ENCODE measurements around the gene VCX.
"Not testable (repeated sequence)": the region's sequence is repeated elsewhere in the genome, so short reads cannot be mapped to it uniquely, and the experiment has no call there.

Gene VCX

GRCh38 chrX:7842871-7843270 lies at the start of gene VCX:
VCX (plus strand) TSS chrX:7843171; CDS start chrX:7843204, 33 bp downstream.
- DNase-seq (ENCODE audit: low read depth): not testable (repeated sequence)

GRCh38 chrX:7798327-7798726 lies 44.6 kb upstream of the VCX start:
- DNase-seq (ENCODE audit: low read depth): no peak

GRCh38 chrX:7801711-7802110 lies 41.3 kb upstream of the VCX start:
- no peak for DNase-seq (ENCODE audit: low read depth)

- DNase-seq (ENCODE audit: low read depth): no peak
These were observed 27.7 kb upstream of the VCX start for GRCh38 chrX:7815166-7815805.

- no peak for DNase-seq (ENCODE audit: low read depth)
These were observed 14.4 kb upstream of the VCX start for GRCh38 chrX:7828594-7828993.

- no peak for DNase-seq (ENCODE audit: low read depth)
These were observed 1.7 kb upstream of the VCX start for GRCh38 chrX:7841084-7841805.

- DNase-seq (ENCODE audit: low read depth): no peak
These were observed 9.2 kb downstream of the VCX start for GRCh38 chrX:7852166-7852565.

GRCh38 chrX:7872042-7872441 lies 29.1 kb downstream of the VCX start:
- no peak for DNase-seq (ENCODE audit: low read depth)

GRCh38 chrX:7876957-7877356 lies 34.0 kb downstream of the VCX start:
- DNase-seq (ENCODE audit: low read depth): no peak

GRCh38 chrX:7889135-7889534 lies 46.2 kb downstream of the VCX start:
- DNase-seq (ENCODE audit: low read depth): no peak

GRCh38 chrX:7889680-7890079 lies 46.7 kb downstream of the VCX start:
- no peak for DNase-seq (ENCODE audit: low read depth)

- no peak for DNase-seq (ENCODE audit: low read depth)
These were observed 49.0 kb downstream of the VCX start for GRCh38 chrX:7891928-7892327.
